ES-I3 (cell line): ENCODE results near the gene NT5M.

Experiments used
- H3K36me3 ChIP-seq: 2 replicates; pipeline ENCODE4 v1.6.1; 2013; ENCODE audit warnings: mild to moderate bottlenecking, low read length, control low read depth, moderate library complexity; ENCODE audit not compliant: insufficient read depth
- H3K4me1 ChIP-seq: 2 replicates; pipeline ENCODE4 v1.6.1; 2013; ENCODE audit warnings: mild to moderate bottlenecking, control low read depth, low read length; ENCODE audit not compliant: insufficient read depth
- H3K9ac ChIP-seq: 2 replicates; pipeline ENCODE4 v1.6.1; 2013; ENCODE audit warnings: low read depth, mild to moderate bottlenecking, low read length, moderate library complexity
- H3K9me3 ChIP-seq: 2 replicates; pipeline ENCODE4 v1.6.1; 2013; ENCODE audit warnings: mild to moderate bottlenecking, low read length, moderate library complexity; ENCODE audit not compliant: control insufficient read depth, insufficient read depth

NT5M gene

GRCh38 chr17:17343896-17344506 is 40.8 kb downstream of the NT5M start:
- H3K4me1 ChIP-seq, result no peaks in the 10 kb centered on the region
- H3K9ac ChIP-seq, result no peak overlapping the region
- no peaks in the 10 kb centered on the region for H3K36me3 ChIP-seq
- H3K9me3 ChIP-seq, result no peaks in the 10 kb centered on the region

GRCh38 chr17:17344507-17345293 is 41.5 kb downstream of the NT5M start:
- Histone ChIP-seq H3K36me3 (no peaks in the 10 kb centered on the region), H3K9ac (no peak overlapping the region), H3K9me3 (no peaks in the 10 kb centered on the region), H3K4me1 (peaks cover 5% of the 10 kb centered on the region; the same call in 1 of the 2 replicates)

- Histone ChIP-seq H3K9me3 (no peaks in the 10 kb centered on the region), H3K36me3 (no peaks in the 10 kb centered on the region), H3K9ac (no peak overlapping the region), H3K4me1 (peaks cover 7% of the 10 kb centered on the region; the same call in 1 of the 2 replicates)
Observed at GRCh38 chr17:17345294-17345597, 42.1 kb downstream of the NT5M start.

GRCh38 chr17:17345686-17346427 is 42.7 kb downstream of the NT5M start:
- no peaks in the 10 kb centered on the region for H3K36me3 ChIP-seq
- H3K9me3 ChIP-seq, result no peaks in the 10 kb centered on the region
- H3K4me1 ChIP-seq, result peaks cover 11% of the 10 kb centered on the region; the same call in 1 of the 2 replicates
- H3K9ac ChIP-seq, result no peak overlapping the region

GRCh38 chr17:17346428-17347233 is 43.5 kb downstream of the NT5M start:
- no peaks in the 10 kb centered on the region for H3K9me3 ChIP-seq
- H3K36me3 ChIP-seq, result no peaks in the 10 kb centered on the region
- H3K9ac ChIP-seq, result no peak overlapping the region
- peaks cover 11% of the 10 kb centered on the region; the same call in 1 of the 2 replicates for H3K4me1 ChIP-seq

- Histone ChIP-seq H3K4me1 (peaks cover 16% of the 10 kb centered on the region; the same call in 1 of the 2 replicates), H3K36me3 (no peaks in the 10 kb centered on the region), H3K9ac (no peak overlapping the region), H3K9me3 (no peaks in the 10 kb centered on the region)
Observed at GRCh38 chr17:17347234-17347955, 44.2 kb downstream of the NT5M start.

GRCh38 chr17:17347956-17348871 is 45.0 kb downstream of the NT5M start:
- H3K9ac ChIP-seq, result no peak overlapping the region
- H3K4me1 ChIP-seq, result peaks cover 16% of the 10 kb centered on the region; the same call in 1 of the 2 replicates
- no peaks in the 10 kb centered on the region for H3K9me3 ChIP-seq
- H3K36me3 ChIP-seq, result no peaks in the 10 kb centered on the region

- Histone ChIP-seq H3K9me3 (no peaks in the 10 kb centered on the region), H3K36me3 (no peaks in the 10 kb centered on the region), H3K4me1 (peaks cover 16% of the 10 kb centered on the region; the same call in 1 of the 2 replicates), H3K9ac (no peak overlapping the region)
Observed at GRCh38 chr17:17348872-17349723, 45.9 kb downstream of the NT5M start.

GRCh38 chr17:17349724-17350106 is 46.5 kb downstream of the NT5M start:
- H3K4me1 ChIP-seq, result peaks cover 16% of the 10 kb centered on the region; the same call in 1 of the 2 replicates
- H3K9me3 ChIP-seq, result no peaks in the 10 kb centered on the region
- no peak overlapping the region for H3K9ac ChIP-seq
- no peaks in the 10 kb centered on the region for H3K36me3 ChIP-seq

GRCh38 chr17:17350491-17351355 is 47.5 kb downstream of the NT5M start:
- Histone ChIP-seq H3K9me3 (no peaks in the 10 kb centered on the region), H3K36me3 (no peaks in the 10 kb centered on the region), H3K9ac (no peak overlapping the region), H3K4me1 (peaks cover 16% of the 10 kb centered on the region; the same call in 1 of the 2 replicates)

- Histone ChIP-seq H3K4me1 (peaks cover 16% of the 10 kb centered on the region; the same call in 1 of the 2 replicates), H3K9me3 (no peaks in the 10 kb centered on the region), H3K9ac (no peak overlapping the region), H3K36me3 (no peaks in the 10 kb centered on the region)
Observed at GRCh38 chr17:17351356-17351891, 48.3 kb downstream of the NT5M start.
